AG04450 (cell line): ENCODE measurements around the gene CACNB2. TPM values are rescaled to one million over a fixed set of nuclear protein-coding genes. Genes with fewer than 3 reads are reported as not detected.

Experiments
- CTCF ChIA-PET: fragments of 300-600, 350-600 bp; formaldehyde crosslinking; extraction: SDS; loops from one replicate; lab custom pipeline; 2022; ENCODE audit warnings: antibody characterized with exemption, inconsistent platforms; lab: Charles Lee
- POLR2A ChIA-PET: fragments of 350-600 bp; formaldehyde crosslinking; extraction: SDS; loops from one replicate; lab custom pipeline; 2021; ENCODE audit warnings: antibody characterized with exemption, inconsistent platforms; lab: Yijun Ruan, JAX
- DNase-seq: peaks from one replicate; pipeline ENCODE4 v3.0.0-alpha.2; 2011; ENCODE audit warnings: low read depth, low spot score
- H3K27ac ChIP-seq: one replicate; pipeline ENCODE4 v1.5.1; 2012; ENCODE audit warnings: low read depth, low read length, control low read depth
- H3K27me3 ChIP-seq: one replicate; pipeline ENCODE4 v1.6.0; 2012; ENCODE audit warnings: low read length; ENCODE audit not compliant: control insufficient read depth, insufficient read depth
- H3K4me3 ChIP-seq: 2 replicates; pipeline ENCODE4 v1.5.1; 2011; ENCODE audit warnings: mild to moderate bottlenecking, low read depth, low read length, control low read depth
- H3K9me3 ChIP-seq: 2 replicates; pipeline ENCODE4 v1.5.1; 2012; ENCODE audit warnings: low read length; ENCODE audit not compliant: control insufficient read depth, insufficient read depth
- CTCF ChIP-seq: IDR thresholded peaks from 2 replicates; pipeline ENCODE4 v1.5.1; 2011; ENCODE audit warnings: low read depth, low read length, control low read depth, inconsistent platforms
- polyA plus RNA-seq: library from polyadenylated mRNA; depleted of rRNA; stranded (reverse); fragments of >200 nt; gene quantifications from 2 replicates; pipeline ENCODE4 v1.2.3, GENCODE V29; 2011

CACNB2 gene
- polyA plus RNA-seq, 1 experiment = 0.76 TPM

GRCh38 chr10:18319628-18320027 is 179.4 kb downstream of the CACNB2 start:
- no peaks in the 10 kb centered on the region for H3K9me3 ChIP-seq
- DNase-seq = no peak
- no peak for TF ChIP-seq CTCF
- no peak overlapping the region for H3K27ac ChIP-seq
- ChIA-PET POLR2A (no interaction called here), CTCF (no interaction called here)
- H3K4me3 ChIP-seq = no peak overlapping the region
- H3K27me3 ChIP-seq = no peaks in the 10 kb centered on the region

GRCh38 chr10:18321371-18321770 is 181.1 kb downstream of the CACNB2 start:
- Histone ChIP-seq H3K27ac (no peak overlapping the region), H3K27me3 (no peaks in the 10 kb centered on the region), H3K9me3 (no peaks in the 10 kb centered on the region), H3K4me3 (no peak overlapping the region)
- POLR2A ChIA-PET = no interaction called here
- no peak for TF ChIP-seq CTCF
- CTCF ChIA-PET = interaction anchor here (1.0 kb wide), 1 partner anchor 9 kb away, joined by 4 read pairs; no protein-coding TSS in a partner anchor
- no peak for DNase-seq

- no peaks in the 10 kb centered on the region for H3K9me3 ChIP-seq
- POLR2A ChIA-PET = no interaction called here
- DNase-seq = no peak
- no peaks in the 10 kb centered on the region for H3K27me3 ChIP-seq
- H3K4me3 ChIP-seq = no peak overlapping the region
- CTCF ChIA-PET = no interaction called here
- TF ChIP-seq CTCF = no peak
- H3K27ac ChIP-seq = no peak overlapping the region
These were observed 183.7 kb downstream of the CACNB2 start for GRCh38 chr10:18323916-18324315.

GRCh38 chr10:18325410-18325809 is 185.2 kb downstream of the CACNB2 start:
- no peak for TF ChIP-seq CTCF
- CTCF ChIA-PET = interaction anchor here (1.6 kb wide), 1 partner anchor 9 kb away, joined by 3 read pairs; no protein-coding TSS in a partner anchor
- DNase-seq = no peak
- no peaks in the 10 kb centered on the region for H3K27me3 ChIP-seq
- H3K9me3 ChIP-seq = no peaks in the 10 kb centered on the region
- POLR2A ChIA-PET = no interaction called here
- no peak overlapping the region for H3K27ac ChIP-seq
- no peak overlapping the region for H3K4me3 ChIP-seq

- no peak for TF ChIP-seq CTCF
- no peaks in the 10 kb centered on the region for H3K27me3 ChIP-seq
- CTCF ChIA-PET = interaction anchor here (1.6 kb wide), 1 partner anchor 10 kb away, joined by 3 read pairs; no protein-coding TSS in a partner anchor
- no peak overlapping the region for H3K27ac ChIP-seq
- no peak overlapping the region for H3K4me3 ChIP-seq
- H3K9me3 ChIP-seq = no peaks in the 10 kb centered on the region
- DNase-seq = no peak
- POLR2A ChIA-PET = no interaction called here
These were observed 185.8 kb downstream of the CACNB2 start for GRCh38 chr10:18325889-18326531.
